ENCODE data around the gene PPIH.

PPIH gene

DNA sequence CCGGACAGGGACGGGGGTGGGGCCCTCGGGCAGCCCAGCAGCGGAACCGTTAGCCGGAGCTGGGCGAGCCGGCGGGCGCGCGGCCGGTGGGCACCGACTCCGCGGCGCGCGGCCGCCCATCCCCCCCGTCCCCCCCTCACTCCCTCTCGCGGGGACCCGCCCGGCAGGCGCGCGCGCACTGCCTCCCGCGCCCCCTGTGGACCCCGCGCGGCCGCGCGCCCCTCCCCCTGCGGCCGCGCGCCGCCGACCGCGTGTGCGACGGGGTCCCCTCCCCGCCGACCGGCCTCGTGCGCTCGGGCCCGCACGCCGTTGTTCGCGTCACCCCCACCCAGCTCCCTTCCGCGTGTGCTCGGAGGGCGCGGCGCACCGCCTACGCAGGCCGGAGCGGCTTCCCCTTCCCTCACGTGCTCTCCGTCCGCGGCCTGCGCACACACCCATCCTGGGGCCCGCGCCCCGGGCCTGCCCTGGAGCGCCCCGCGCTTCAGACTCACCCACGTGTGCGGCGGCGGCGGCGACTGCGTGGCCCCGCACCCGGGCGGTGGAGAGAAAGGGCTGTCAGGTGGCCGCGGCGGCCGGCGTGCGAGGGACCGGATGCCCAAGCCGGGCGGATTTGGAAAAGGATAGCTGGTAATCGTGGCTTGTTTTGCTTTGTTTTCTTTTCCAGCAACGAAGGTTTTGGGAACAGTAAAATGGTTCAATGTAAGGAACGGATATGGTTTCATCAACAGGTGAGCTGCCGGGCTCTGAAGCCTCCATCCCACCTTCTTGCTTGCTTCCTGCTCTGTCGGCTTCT is 24.7 kb downstream of the PPIH start:
- TF ChIP-seq, protein P1, sequence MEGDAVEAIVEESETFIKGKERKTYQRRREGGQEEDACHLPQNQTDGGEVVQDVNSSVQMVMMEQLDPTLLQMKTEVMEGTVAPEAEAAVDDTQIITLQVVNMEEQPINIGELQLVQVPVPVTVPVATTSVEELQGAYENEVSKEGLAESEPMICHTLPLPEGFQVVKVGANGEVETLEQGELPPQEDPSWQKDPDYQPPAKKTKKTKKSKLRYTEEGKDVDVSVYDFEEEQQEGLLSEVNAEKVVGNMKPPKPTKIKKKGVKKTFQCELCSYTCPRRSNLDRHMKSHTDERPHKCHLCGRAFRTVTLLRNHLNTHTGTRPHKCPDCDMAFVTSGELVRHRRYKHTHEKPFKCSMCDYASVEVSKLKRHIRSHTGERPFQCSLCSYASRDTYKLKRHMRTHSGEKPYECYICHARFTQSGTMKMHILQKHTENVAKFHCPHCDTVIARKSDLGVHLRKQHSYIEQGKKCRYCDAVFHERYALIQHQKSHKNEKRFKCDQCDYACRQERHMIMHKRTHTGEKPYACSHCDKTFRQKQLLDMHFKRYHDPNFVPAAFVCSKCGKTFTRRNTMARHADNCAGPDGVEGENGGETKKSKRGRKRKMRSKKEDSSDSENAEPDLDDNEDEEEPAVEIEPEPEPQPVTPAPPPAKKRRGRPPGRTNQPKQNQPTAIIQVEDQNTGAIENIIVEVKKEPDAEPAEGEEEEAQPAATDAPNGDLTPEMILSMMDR (IDR thresholded peaks at IDR 0.05; ENCODE audit: insufficient read depth, low read depth, low read length, missing control alignments): no peak
- H3K4me3 ChIP-seq (ENCODE audit: low read length): peak overlapping the region; percentile 91
- DNase-seq (ENCODE audit: low read depth): peak; percentile 68

- TF ChIP-seq, protein P1 (IDR thresholded peaks at IDR 0.05; ENCODE audit: insufficient read depth, low read depth, low read length, missing control alignments): no peak
- peak overlapping the region; percentile 75 for H3K4me3 ChIP-seq (ENCODE audit: low read length)
- peak; percentile 49 for DNase-seq (ENCODE audit: low read depth)
Observed at GRCh38 chr1:42684139-42684538, 25.9 kb downstream of the PPIH start.

DNA sequence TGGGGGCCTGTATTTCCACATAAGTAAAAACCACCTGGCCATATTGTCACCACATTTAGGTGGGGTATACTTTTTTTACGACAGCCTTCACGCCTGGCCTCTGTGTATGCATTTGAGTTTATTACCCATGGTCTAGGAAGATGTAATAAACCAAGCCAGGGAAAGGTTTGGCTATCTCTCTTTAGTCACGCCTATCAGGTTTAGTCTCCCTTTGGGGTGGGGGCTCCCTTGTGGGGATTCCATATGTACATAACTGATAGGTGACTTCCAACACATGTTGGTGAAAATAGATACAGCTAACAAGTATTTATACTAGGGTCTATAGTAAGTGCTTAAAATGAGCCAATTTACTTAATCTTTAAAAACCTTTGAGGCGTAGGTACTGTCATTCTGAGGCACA is 28.2 kb downstream of the PPIH start:
- TF ChIP-seq, protein P1 (IDR thresholded peaks at IDR 0.05; ENCODE audit: insufficient read depth, low read depth, low read length, missing control alignments): no peak
- no peak for DNase-seq (ENCODE audit: low read depth)
- no peak overlapping the region for H3K4me3 ChIP-seq (ENCODE audit: low read length)

DNA sequence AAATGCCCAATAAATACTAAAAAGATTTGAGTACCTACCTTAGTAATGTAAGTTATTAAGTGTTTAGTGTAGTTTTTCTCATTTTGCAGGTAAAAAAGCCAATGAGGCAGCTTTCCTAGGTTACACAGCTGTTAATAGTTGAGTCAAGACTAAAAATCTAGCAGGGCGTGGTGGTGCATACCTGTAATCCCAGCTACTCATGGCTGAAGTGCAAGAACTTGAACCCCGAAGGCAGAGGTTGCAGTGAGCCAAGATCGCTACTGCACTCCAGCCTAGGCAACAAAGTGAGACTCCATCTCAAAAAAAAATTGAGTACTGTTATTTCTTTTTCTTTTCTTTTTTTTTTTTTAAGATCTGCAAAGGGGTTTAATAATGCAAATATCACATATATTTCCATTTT is 31.7 kb downstream of the PPIH start:
- peak; percentile 64 for DNase-seq (ENCODE audit: low read depth)
- H3K4me3 ChIP-seq (ENCODE audit: low read length): no peak overlapping the region
- TF ChIP-seq, protein P1 (IDR thresholded peaks at IDR 0.05; ENCODE audit: insufficient read depth, low read depth, low read length, missing control alignments): no peak

GRCh38 chr1:42690477-42691156 is 32.4 kb downstream of the PPIH start:
- DNase-seq (ENCODE audit: low read depth): peak; percentile 38
- no peak overlapping the region for H3K4me3 ChIP-seq (ENCODE audit: low read length)
- TF ChIP-seq, protein P1 (IDR thresholded peaks at IDR 0.05; ENCODE audit: insufficient read depth, low read depth, low read length, missing control alignments): peak; percentile 20

GRCh38 chr1:42691157-42691498 is 32.9 kb downstream of the PPIH start:
- DNase-seq (ENCODE audit: low read depth): no peak
- TF ChIP-seq, protein P1 (IDR thresholded peaks at IDR 0.05; ENCODE audit: insufficient read depth, low read depth, low read length, missing control alignments): no peak
- H3K4me3 ChIP-seq (ENCODE audit: low read length): no peak overlapping the region

Measured in epithelial cell of esophagus (primary cell).